GM23338 (cell line): Measurements from ENCODE around the gene PXMP2. TPM values are rescaled to one million over a fixed set of nuclear protein-coding genes. Genes with fewer than 3 reads are reported as not detected.

Source experiments
- ATAC-seq: fragments of 200-7000 bp; cut with Tn5 transposase; 3 replicates; pipeline ENCODE4 v1.9.1; 2020
- DNase-seq: peaks from one replicate; pipeline ENCODE4 v3.0.0-alpha.2; 2015; ENCODE audit warnings: low spot score
- H2AFZ ChIP-seq: fragments of 200-600 bp; sonication (generic); 2 replicates; pipeline ENCODE4 v1.8.0; 2016; ENCODE audit warnings: antibody characterized with exemption, mild to moderate bottlenecking, moderate library complexity
- H3F3A ChIP-seq: fragments of 200-600 bp; sonication (generic); replicated peaks from 2 replicates; pipeline ENCODE4 v1.8.0; 2017; ENCODE audit warnings: antibody characterized with exemption, mixed run types, low read depth
- H3K27ac ChIP-seq: fragments of 200-600 bp; sonication (generic); 2 replicates; pipeline ENCODE4 v1.6.1; 2016; ENCODE audit warnings: low read depth
- H3K27me3 ChIP-seq: fragments of 200-600 bp; sonication (generic); 2 replicates; pipeline ENCODE4 v1.8.0; 2016; ENCODE audit warnings: mild to moderate bottlenecking, mixed run types, moderate library complexity; ENCODE audit not compliant: insufficient read depth
- H3K36me3 ChIP-seq: fragments of 200-600 bp; sonication (generic); 2 replicates; pipeline ENCODE4 v1.8.0; 2016; ENCODE audit warnings: mild to moderate bottlenecking; ENCODE audit not compliant: insufficient read depth
- H3K4me1 ChIP-seq: fragments of 200-600 bp; sonication (generic); 2 replicates; pipeline ENCODE4 v1.8.0; 2016; ENCODE audit warnings: mild to moderate bottlenecking, moderate library complexity; ENCODE audit not compliant: insufficient read depth
- H3K4me2 ChIP-seq: fragments of 200-600 bp; sonication (generic); 2 replicates; pipeline ENCODE4 v1.7.1; 2017; ENCODE audit warnings: mixed run types
- H3K4me3 ChIP-seq: fragments of 200-600 bp; sonication (generic); 2 replicates; pipeline ENCODE4 v1.6.1; 2016; ENCODE audit warnings: mixed run types
- H3K79me2 ChIP-seq: fragments of 200-600 bp; sonication (generic); replicated peaks from 2 replicates; pipeline ENCODE4 v1.8.0; 2017; ENCODE audit warnings: mild to moderate bottlenecking; ENCODE audit not compliant: insufficient read depth
- H3K9me2 ChIP-seq: fragments of 200-600 bp; sonication (generic); 2 replicates; pipeline ENCODE4 v1.8.0; 2017; ENCODE audit not compliant: insufficient read depth
- H4K20me1 ChIP-seq: fragments of 200-600 bp; sonication (generic); replicated peaks from 2 replicates; pipeline ENCODE4 v1.8.0; 2017; ENCODE audit warnings: mild to moderate bottlenecking; ENCODE audit not compliant: insufficient read depth
- H3K27ac Mint-ChIP-seq: 2 replicates; pipeline ENCODE4 v1.8.0; 2020; ENCODE audit warnings: inconsistent platforms, mild to moderate bottlenecking, moderate library complexity, mixed read lengths
- H3K27me3 Mint-ChIP-seq: 3 replicates; pipeline ENCODE4 v1.8.0; 2022; ENCODE audit warnings: low read depth, mild to moderate bottlenecking, moderate library complexity, mixed read lengths, inconsistent platforms; ENCODE audit not compliant: insufficient read depth, poor library complexity
- H3K36me3 Mint-ChIP-seq: 3 replicates; pipeline ENCODE4 v1.8.0; 2021; ENCODE audit warnings: low read depth, mild to moderate bottlenecking, inconsistent platforms, moderate library complexity, mixed read lengths
- H3K4me1 Mint-ChIP-seq: 3 replicates; pipeline ENCODE4 v1.8.0; 2020; ENCODE audit warnings: mild to moderate bottlenecking, inconsistent platforms, mixed read lengths
- H3K4me3 Mint-ChIP-seq: 3 replicates; pipeline ENCODE4 v1.8.0; 2021; ENCODE audit warnings: moderate library complexity, mild to moderate bottlenecking, inconsistent platforms, mixed read lengths
- H3K9me3 Mint-ChIP-seq: 3 replicates; pipeline ENCODE4 v1.8.0; 2020; ENCODE audit warnings: moderate library complexity, mild to moderate bottlenecking, inconsistent platforms, mixed read lengths
- CREB1 ChIP-seq: fragments of 250-450 bp; sonication (Bioruptor Pico); IDR thresholded peaks from 2 replicates; pipeline ENCODE4 v1.5.0; 2020; ENCODE audit warnings: low read depth, mild to moderate bottlenecking, moderate library complexity
- EZH2 ChIP-seq: fragments of 200-600 bp; sonication (generic); IDR thresholded peaks from one replicate; pipeline ENCODE4 v1.8.0; 2017; ENCODE audit warnings: antibody characterized with exemption, mild to moderate bottlenecking, low read depth; ENCODE audit not compliant: unreplicated experiment
- EZH2phosphoT487 ChIP-seq: fragments of 200-600 bp; sonication (generic); IDR thresholded peaks from one replicate; pipeline ENCODE4 v1.8.1; 2018; ENCODE audit warnings: antibody characterized with exemption; ENCODE audit not compliant: unreplicated experiment
- NANOG ChIP-seq: IDR thresholded peaks from 2 replicates; pipeline ENCODE4 v1.6.1; 2016; ENCODE audit warnings: antibody characterized with exemption, borderline replicate concordance
- POLR2AphosphoS5 ChIP-seq: IDR thresholded peaks from 2 replicates; pipeline ENCODE4 v1.6.1; 2016; ENCODE audit warnings: antibody characterized with exemption, low read depth
- STAT1 ChIP-seq: IDR thresholded peaks from one replicate; pipeline ENCODE4 v1.6.1; 2016; ENCODE audit warnings: antibody characterized with exemption; ENCODE audit not compliant: unreplicated experiment
- polyA plus RNA-seq: library from polyadenylated mRNA; unstranded; fragments of >200 nt; fragmentation: Nextera tagmentation; extraction: Ambion mirVana; gene quantifications from 2 replicates; pipeline ENCODE4 v1.2.1, GENCODE V29; 2016
- total RNA-seq: library from RNA; depleted of rRNA; stranded (reverse); fragments of >200 nt; shearing (Covaris generic); gene quantifications from 2 replicates; pipeline ENCODE4 v1.2.3, GENCODE V29; 2014
- TF ChIP-seq, protein P1 (sequence below), 2 experiments: fragments of 200-600 bp in 1 of 2; sonication (generic) in 1 of 2; conservative IDR thresholded peaks; 2 replicates each; pipeline versions ENCODE4 v1.5.1 to v1.6.1; 2016 to 2017; ENCODE audit warnings: antibody characterized with exemption in 2 of 2, low read depth in 2 of 2, mild to moderate bottlenecking in 2 of 2, moderate library complexity in 1 of 2
- TF ChIP-seq, protein P2 (sequence below): fragments of 250-450 bp; sonication (Bioruptor Pico); IDR thresholded peaks from 2 replicates; pipeline ENCODE4 v1.5.0; 2020; ENCODE audit warnings: mild to moderate bottlenecking, moderate library complexity

The PXMP2 gene
- total and polyA plus RNA-seq, 2 experiments from 2014 or later, result 17.3 to 19.7 TPM

DNA sequence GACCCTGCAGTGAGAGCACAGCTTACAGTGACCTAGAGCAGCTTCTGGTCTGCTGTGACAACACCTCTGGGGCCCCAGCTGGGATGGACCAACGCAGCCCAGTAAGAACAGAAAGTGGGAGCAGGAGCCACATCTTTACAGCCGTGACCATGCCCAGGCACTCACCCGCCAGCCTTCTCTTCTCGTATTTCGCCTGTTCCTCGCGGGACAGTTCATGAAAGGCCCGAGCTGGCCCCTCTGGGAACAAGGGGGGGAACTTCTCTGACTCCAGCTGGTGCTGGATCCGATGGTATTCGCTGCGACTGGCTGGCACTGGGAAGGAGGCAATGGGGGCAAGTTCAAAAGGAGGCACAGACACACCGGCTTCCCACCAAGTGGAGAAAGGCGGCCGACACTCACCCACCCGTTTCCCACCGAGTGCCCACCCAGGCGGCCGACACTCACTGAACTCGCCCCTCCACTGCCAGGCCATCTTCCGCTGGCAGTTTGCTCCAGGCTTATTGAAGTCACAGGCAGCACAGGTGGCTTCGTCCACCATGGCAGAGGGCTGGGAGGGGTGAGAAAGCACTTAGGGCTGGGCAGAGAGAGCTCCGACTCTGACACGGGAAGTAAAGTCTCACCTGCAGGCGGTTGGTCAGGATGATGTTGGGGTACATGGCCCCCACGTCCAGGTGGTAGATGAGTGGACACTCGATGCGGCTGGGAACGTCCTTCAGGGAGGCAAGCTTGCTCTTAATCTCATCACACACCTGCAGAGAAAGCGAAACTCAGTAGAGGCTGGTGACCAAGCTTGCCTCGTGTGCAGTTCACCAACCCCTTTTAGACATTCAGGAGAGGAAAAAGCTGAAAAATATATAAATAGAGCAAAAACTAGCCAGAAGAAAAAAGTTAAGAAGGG, 18.9 kb upstream of the PXMP2 start:
- Mint-ChIP-seq H3K9me3 (no peaks in the 10 kb centered on the region), H3K4me1 (no peaks in the 10 kb centered on the region), H3K27ac (no peak overlapping the region), H3K27me3 (no peaks in the 10 kb centered on the region), H3K36me3 (peaks cover 91% of the 10 kb centered on the region), H3K4me3 (no peak overlapping the region)
- Histone ChIP-seq H3F3A (no peaks in the 10 kb centered on the region), H4K20me1 (peaks cover 11% of the 10 kb centered on the region), H3K27me3 (no peaks in the 10 kb centered on the region), H2AFZ (no peak overlapping the region), H3K4me2 (no peak overlapping the region), H3K4me1 (no peaks in the 10 kb centered on the region), H3K79me2 (no peaks in the 10 kb centered on the region), H3K36me3 (peaks cover 46% of the 10 kb centered on the region), H3K4me3 (no peak overlapping the region), H3K27ac (no peak overlapping the region), H3K9me2 (no peaks in the 10 kb centered on the region)
- DNase-seq (no peak), ATAC-seq (no peak)
- TF ChIP-seq EZH2, result no peak
- TF ChIP-seq STAT1, result no peak
- no peak for TF ChIP-seq NANOG
- TF ChIP-seq CREB1 (CRISPR knock-in tag), result no peak

- no peaks in the 10 kb centered on the region for H3K4me1 Mint-ChIP-seq
- H3K27ac Mint-ChIP-seq, result no peak overlapping the region
- H4K20me1 ChIP-seq, result peaks cover 11% of the 10 kb centered on the region
- no peak overlapping the region for H3K4me3 ChIP-seq
- H3K36me3 ChIP-seq, result peaks cover 42% of the 10 kb centered on the region
- ATAC-seq (no peak), DNase-seq (no peak)
- H3K4me3 Mint-ChIP-seq, result no peak overlapping the region
- peaks cover 90% of the 10 kb centered on the region for H3K36me3 Mint-ChIP-seq
- H3K27me3 Mint-ChIP-seq, result no peaks in the 10 kb centered on the region
- H3K9me2 ChIP-seq, result no peaks in the 10 kb centered on the region
- no peak overlapping the region for H3K27ac ChIP-seq
- H3K4me1 ChIP-seq, result no peaks in the 10 kb centered on the region
- H3K27me3 ChIP-seq, result no peaks in the 10 kb centered on the region
- no peaks in the 10 kb centered on the region for H3F3A ChIP-seq
- no peak overlapping the region for H3K4me2 ChIP-seq
- H2AFZ ChIP-seq, result no peak overlapping the region
- no peaks in the 10 kb centered on the region for H3K79me2 ChIP-seq
- H3K9me3 Mint-ChIP-seq, result no peaks in the 10 kb centered on the region
- TF ChIP-seq POLR2AphosphoS5, result no peak
- TF ChIP-seq, protein P1, sequence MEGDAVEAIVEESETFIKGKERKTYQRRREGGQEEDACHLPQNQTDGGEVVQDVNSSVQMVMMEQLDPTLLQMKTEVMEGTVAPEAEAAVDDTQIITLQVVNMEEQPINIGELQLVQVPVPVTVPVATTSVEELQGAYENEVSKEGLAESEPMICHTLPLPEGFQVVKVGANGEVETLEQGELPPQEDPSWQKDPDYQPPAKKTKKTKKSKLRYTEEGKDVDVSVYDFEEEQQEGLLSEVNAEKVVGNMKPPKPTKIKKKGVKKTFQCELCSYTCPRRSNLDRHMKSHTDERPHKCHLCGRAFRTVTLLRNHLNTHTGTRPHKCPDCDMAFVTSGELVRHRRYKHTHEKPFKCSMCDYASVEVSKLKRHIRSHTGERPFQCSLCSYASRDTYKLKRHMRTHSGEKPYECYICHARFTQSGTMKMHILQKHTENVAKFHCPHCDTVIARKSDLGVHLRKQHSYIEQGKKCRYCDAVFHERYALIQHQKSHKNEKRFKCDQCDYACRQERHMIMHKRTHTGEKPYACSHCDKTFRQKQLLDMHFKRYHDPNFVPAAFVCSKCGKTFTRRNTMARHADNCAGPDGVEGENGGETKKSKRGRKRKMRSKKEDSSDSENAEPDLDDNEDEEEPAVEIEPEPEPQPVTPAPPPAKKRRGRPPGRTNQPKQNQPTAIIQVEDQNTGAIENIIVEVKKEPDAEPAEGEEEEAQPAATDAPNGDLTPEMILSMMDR (conservative IDR thresholded peaks at IDR 0.05; ENCODE audit: low read depth in 2 of 2), result no peak
- TF ChIP-seq, protein P2, sequence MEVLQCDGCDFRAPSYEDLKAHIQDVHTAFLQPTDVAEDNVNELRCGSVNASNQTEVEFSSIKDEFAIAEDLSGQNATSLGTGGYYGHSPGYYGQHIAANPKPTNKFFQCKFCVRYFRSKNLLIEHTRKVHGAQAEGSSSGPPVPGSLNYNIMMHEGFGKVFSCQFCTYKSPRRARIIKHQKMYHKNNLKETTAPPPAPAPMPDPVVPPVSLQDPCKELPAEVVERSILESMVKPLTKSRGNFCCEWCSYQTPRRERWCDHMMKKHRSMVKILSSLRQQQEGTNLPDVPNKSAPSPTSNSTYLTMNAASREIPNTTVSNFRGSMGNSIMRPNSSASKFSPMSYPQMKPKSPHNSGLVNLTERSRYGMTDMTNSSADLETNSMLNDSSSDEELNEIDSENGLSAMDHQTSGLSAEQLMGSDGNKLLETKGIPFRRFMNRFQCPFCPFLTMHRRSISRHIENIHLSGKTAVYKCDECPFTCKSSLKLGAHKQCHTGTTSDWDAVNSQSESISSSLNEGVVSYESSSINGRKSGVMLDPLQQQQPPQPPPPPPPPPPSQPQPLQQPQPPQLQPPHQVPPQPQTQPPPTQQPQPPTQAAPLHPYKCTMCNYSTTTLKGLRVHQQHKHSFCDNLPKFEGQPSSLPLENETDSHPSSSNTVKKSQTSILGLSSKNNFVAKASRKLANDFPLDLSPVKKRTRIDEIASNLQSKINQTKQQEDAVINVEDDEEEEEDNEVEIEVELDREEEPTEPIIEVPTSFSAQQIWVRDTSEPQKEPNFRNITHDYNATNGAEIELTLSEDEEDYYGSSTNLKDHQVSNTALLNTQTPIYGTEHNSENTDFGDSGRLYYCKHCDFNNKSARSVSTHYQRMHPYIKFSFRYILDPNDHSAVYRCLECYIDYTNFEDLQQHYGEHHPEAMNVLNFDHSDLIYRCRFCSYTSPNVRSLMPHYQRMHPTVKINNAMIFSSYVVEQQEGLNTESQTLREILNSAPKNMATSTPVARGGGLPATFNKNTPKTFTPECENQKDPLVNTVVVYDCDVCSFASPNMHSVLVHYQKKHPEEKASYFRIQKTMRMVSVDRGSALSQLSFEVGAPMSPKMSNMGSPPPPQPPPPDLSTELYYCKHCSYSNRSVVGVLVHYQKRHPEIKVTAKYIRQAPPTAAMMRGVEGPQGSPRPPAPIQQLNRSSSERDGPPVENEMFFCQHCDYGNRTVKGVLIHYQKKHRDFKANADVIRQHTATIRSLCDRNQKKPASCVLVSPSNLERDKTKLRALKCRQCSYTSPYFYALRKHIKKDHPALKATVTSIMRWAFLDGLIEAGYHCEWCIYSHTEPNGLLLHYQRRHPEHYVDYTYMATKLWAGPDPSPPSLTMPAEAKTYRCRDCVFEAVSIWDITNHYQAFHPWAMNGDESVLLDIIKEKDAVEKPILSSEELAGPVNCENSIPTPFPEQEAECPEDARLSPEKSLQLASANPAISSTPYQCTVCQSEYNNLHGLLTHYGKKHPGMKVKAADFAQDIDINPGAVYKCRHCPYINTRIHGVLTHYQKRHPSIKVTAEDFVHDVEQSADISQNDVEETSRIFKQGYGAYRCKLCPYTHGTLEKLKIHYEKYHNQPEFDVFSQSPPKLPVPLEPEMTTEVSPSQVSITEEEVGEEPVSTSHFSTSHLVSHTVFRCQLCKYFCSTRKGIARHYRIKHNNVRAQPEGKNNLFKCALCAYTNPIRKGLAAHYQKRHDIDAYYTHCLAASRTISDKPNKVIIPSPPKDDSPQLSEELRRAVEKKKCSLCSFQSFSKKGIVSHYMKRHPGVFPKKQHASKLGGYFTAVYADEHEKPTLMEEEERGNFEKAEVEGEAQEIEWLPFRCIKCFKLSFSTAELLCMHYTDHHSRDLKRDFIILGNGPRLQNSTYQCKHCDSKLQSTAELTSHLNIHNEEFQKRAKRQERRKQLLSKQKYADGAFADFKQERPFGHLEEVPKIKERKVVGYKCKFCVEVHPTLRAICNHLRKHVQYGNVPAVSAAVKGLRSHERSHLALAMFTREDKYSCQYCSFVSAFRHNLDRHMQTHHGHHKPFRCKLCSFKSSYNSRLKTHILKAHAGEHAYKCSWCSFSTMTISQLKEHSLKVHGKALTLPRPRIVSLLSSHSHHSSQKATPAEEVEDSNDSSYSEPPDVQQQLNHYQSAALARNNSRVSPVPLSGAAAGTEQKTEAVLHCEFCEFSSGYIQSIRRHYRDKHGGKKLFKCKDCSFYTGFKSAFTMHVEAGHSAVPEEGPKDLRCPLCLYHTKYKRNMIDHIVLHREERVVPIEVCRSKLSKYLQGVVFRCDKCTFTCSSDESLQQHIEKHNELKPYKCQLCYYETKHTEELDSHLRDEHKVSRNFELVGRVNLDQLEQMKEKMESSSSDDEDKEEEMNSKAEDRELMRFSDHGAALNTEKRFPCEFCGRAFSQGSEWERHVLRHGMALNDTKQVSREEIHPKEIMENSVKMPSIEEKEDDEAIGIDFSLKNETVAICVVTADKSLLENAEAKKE (CRISPR knock-in tag), result no peak
- TF ChIP-seq EZH2phosphoT487, result no peak
These were observed 18.1 kb upstream of the PXMP2 start for GRCh38 chr12:132669166-132669879.
